IPS DF 4.7 (cell line): ENCODE measurements around the gene FSIP1.
A peak's percentile ranks its signal among the peaks of the same experiment; 100 is the strongest.

Experiments
- DNase-seq: peaks from one replicate; pipeline ENCODE4 v3.0.0-alpha.2; 2013; ENCODE audit warnings: low spot score; ENCODE audit errors: extremely low read depth

FSIP1 gene

GRCh38 chr15:39584266-39584659 lies 198.4 kb downstream of the FSIP1 start:
- no peak for DNase-seq

- DNase-seq = no peak
Measured at GRCh38 chr15:39583596-39584265, 198.9 kb downstream of the FSIP1 start.

GRCh38 chr15:39582977-39583595 lies 199.6 kb downstream of the FSIP1 start:
- DNase-seq = no peak

- DNase-seq = no peak
Measured at GRCh38 chr15:39582286-39582976, 200.2 kb downstream of the FSIP1 start.

GRCh38 chr15:39581793-39582285 lies 200.8 kb downstream of the FSIP1 start:
- DNase-seq = no peak

- DNase-seq = no peak
Measured at GRCh38 chr15:39581242-39581792, 201.3 kb downstream of the FSIP1 start.

GRCh38 chr15:39580485-39581241 lies 202.0 kb downstream of the FSIP1 start, which contains the start of gene THBS1:
Gene THBS1, plus strand, starts transcription at chr15:39581079. Its CDS starts 779 bp downstream, at chr15:39581858.
- no peak for DNase-seq

GRCh38 chr15:39580117-39580484 lies 202.5 kb downstream of the FSIP1 start:
- no peak for DNase-seq

- DNase-seq = peak; percentile 88
Measured at GRCh38 chr15:39579487-39580116, 203.0 kb downstream of the FSIP1 start.

- no peak for DNase-seq
Measured at GRCh38 chr15:39578851-39579486, 203.7 kb downstream of the FSIP1 start.

- no peak for DNase-seq
Measured at GRCh38 chr15:39575180-39575579, 207.5 kb downstream of the FSIP1 start.

GRCh38 chr15:39574427-39574826 lies 208.2 kb downstream of the FSIP1 start:
- DNase-seq = no peak

GRCh38 chr15:39573844-39574243 lies 208.8 kb downstream of the FSIP1 start:
- no peak for DNase-seq

GRCh38 chr15:39573287-39573686 lies 209.4 kb downstream of the FSIP1 start:
- DNase-seq = no peak

GRCh38 chr15:39565851-39566250 lies 216.8 kb downstream of the FSIP1 start:
- no peak for DNase-seq

GRCh38 chr15:39564972-39565665 lies 217.5 kb downstream of the FSIP1 start:
- no peak for DNase-seq

GRCh38 chr15:39558421-39558820 lies 224.2 kb downstream of the FSIP1 start:
- DNase-seq = no peak

- DNase-seq = no peak
Measured at GRCh38 chr15:39556461-39556860, 226.2 kb downstream of the FSIP1 start.

- no peak for DNase-seq
Measured at GRCh38 chr15:39555885-39556284, 226.8 kb downstream of the FSIP1 start.
